ENCODE measurements around the gene GLT1D1.

Gene GLT1D1

GRCh38 chr12:128973883-128974681, 120.8 kb downstream of the GLT1D1 start:
- ChIA-PET CTCF (no interaction called here), POLR2A (no interaction called here)
- no peak for DNase-seq (ENCODE audit: extremely low spot score)
- TF ChIP-seq L3MBTL2 (conservative IDR thresholded peaks at IDR 0.05), result no peak
- no peak for TF ChIP-seq LEF1 (IDR thresholded peaks at IDR 0.05; ENCODE audit: borderline replicate concordance)
- TF ChIP-seq NFRKB (IDR thresholded peaks at IDR 0.05), result no peak
- no peak for TF ChIP-seq ARNT (IDR thresholded peaks at IDR 0.05)
- TF ChIP-seq ZNF384 (IDR thresholded peaks at IDR 0.05), result no peak
- no peak for TF ChIP-seq FOXM1 (IDR thresholded peaks at IDR 0.05; ENCODE audit: borderline replicate concordance)
- TF ChIP-seq SUZ12 (IDR thresholded peaks at IDR 0.05), result no peak
- TF ChIP-seq TARDBP (IDR thresholded peaks at IDR 0.05), result no peak
- TF ChIP-seq ELF4 (IDR thresholded peaks at IDR 0.05), result no peak
- TF ChIP-seq FOXA1 (IDR thresholded peaks at IDR 0.05), result no peak
- TF ChIP-seq HDGF (IDR thresholded peaks at IDR 0.05; ENCODE audit: borderline replicate concordance), result no peak

- TF ChIP-seq FOXA1 (IDR thresholded peaks at IDR 0.05) (no peak), PKNOX1 (IDR thresholded peaks at IDR 0.05) (no peak), SP1 (IDR thresholded peaks at IDR 0.05) (no peak), ZNF384 (IDR thresholded peaks at IDR 0.05) (no peak), CTBP1 (IDR thresholded peaks at IDR 0.05; ENCODE audit: borderline replicate concordance) (no peak), NFRKB (IDR thresholded peaks at IDR 0.05) (no peak), TARDBP (IDR thresholded peaks at IDR 0.05) (no peak), FOXK2 (IDR thresholded peaks at IDR 0.05) (no peak), L3MBTL2 (conservative IDR thresholded peaks at IDR 0.05) (no peak), ELF4 (IDR thresholded peaks at IDR 0.05) (no peak), FOXM1 (IDR thresholded peaks at IDR 0.05; ENCODE audit: borderline replicate concordance) (no peak), SUZ12 (IDR thresholded peaks at IDR 0.05) (no peak), LEF1 (IDR thresholded peaks at IDR 0.05; ENCODE audit: borderline replicate concordance) (no peak), BHLHE40 (IDR thresholded peaks at IDR 0.05; ENCODE audit: borderline replicate concordance) (no peak), HDGF (IDR thresholded peaks at IDR 0.05; ENCODE audit: borderline replicate concordance) (no peak), ARNT (IDR thresholded peaks at IDR 0.05) (no peak)
- ChIA-PET CTCF (no interaction called here), POLR2A (no interaction called here)
- DNase-seq (ENCODE audit: extremely low spot score), result no peak
These were observed 121.6 kb downstream of the GLT1D1 start for GRCh38 chr12:128974881-128975280.

GRCh38 chr12:128976120-128976738, 123.0 kb downstream of the GLT1D1 start:
- CTCF ChIA-PET, result no interaction called here
- POLR2A ChIA-PET, result no interaction called here
- TF ChIP-seq SP1 (IDR thresholded peaks at IDR 0.05) (no peak), FOXA1 (IDR thresholded peaks at IDR 0.05) (no peak), BHLHE40 (IDR thresholded peaks at IDR 0.05; ENCODE audit: borderline replicate concordance) (no peak), PKNOX1 (IDR thresholded peaks at IDR 0.05) (no peak), L3MBTL2 (conservative IDR thresholded peaks at IDR 0.05) (no peak), NFRKB (IDR thresholded peaks at IDR 0.05) (no peak), ZNF384 (IDR thresholded peaks at IDR 0.05) (no peak), TARDBP (IDR thresholded peaks at IDR 0.05) (no peak), LEF1 (IDR thresholded peaks at IDR 0.05; ENCODE audit: borderline replicate concordance) (no peak)
- DNase-seq (ENCODE audit: extremely low spot score), result peak; percentile 25

GRCh38 chr12:128977441-128977840, 124.2 kb downstream of the GLT1D1 start:
- ChIA-PET CTCF (no interaction called here), POLR2A (no interaction called here)
- TF ChIP-seq TARDBP (IDR thresholded peaks at IDR 0.05) (no peak), ELF4 (IDR thresholded peaks at IDR 0.05) (no peak)
- no peak for DNase-seq (ENCODE audit: extremely low spot score)

- CTCF ChIA-PET, result no interaction called here
These were observed 124.8 kb downstream of the GLT1D1 start for GRCh38 chr12:128978067-128978466.

GRCh38 chr12:128980623-128981022, 127.3 kb downstream of the GLT1D1 start:
- no peak for TF ChIP-seq SUZ12 (IDR thresholded peaks at IDR 0.05)
- TF ChIP-seq FOXA1 (IDR thresholded peaks at IDR 0.05), result no peak
- TF ChIP-seq TARDBP (IDR thresholded peaks at IDR 0.05), result no peak
- no peak for TF ChIP-seq FOXM1 (IDR thresholded peaks at IDR 0.05; ENCODE audit: borderline replicate concordance)
- no peak for TF ChIP-seq SP1 (IDR thresholded peaks at IDR 0.05)
- TF ChIP-seq ELF4 (IDR thresholded peaks at IDR 0.05), result no peak
- no peak for TF ChIP-seq PKNOX1 (IDR thresholded peaks at IDR 0.05)
- no peak for TF ChIP-seq NFRKB (IDR thresholded peaks at IDR 0.05)
- no peak for TF ChIP-seq ZNF384 (IDR thresholded peaks at IDR 0.05)
- TF ChIP-seq BHLHE40 (IDR thresholded peaks at IDR 0.05; ENCODE audit: borderline replicate concordance), result no peak
- no peak for TF ChIP-seq ARNT (IDR thresholded peaks at IDR 0.05)
- no peak for TF ChIP-seq FOXK2 (IDR thresholded peaks at IDR 0.05)
- TF ChIP-seq HDGF (IDR thresholded peaks at IDR 0.05; ENCODE audit: borderline replicate concordance), result no peak
- TF ChIP-seq L3MBTL2 (conservative IDR thresholded peaks at IDR 0.05), result no peak
- no peak for TF ChIP-seq CTBP1 (IDR thresholded peaks at IDR 0.05; ENCODE audit: borderline replicate concordance)
- TF ChIP-seq LEF1 (IDR thresholded peaks at IDR 0.05; ENCODE audit: borderline replicate concordance), result no peak

More at GRCh38 chr12:128978067-128978466, 124.8 kb downstream of the GLT1D1 start:
- POLR2A ChIA-PET, result no interaction called here
- TF ChIP-seq TARDBP (IDR thresholded peaks at IDR 0.05) (no peak), LEF1 (IDR thresholded peaks at IDR 0.05; ENCODE audit: borderline replicate concordance) (no peak), SP1 (IDR thresholded peaks at IDR 0.05) (no peak)
- no peak for DNase-seq (ENCODE audit: extremely low spot score)

More at GRCh38 chr12:128980623-128981022, 127.3 kb downstream of the GLT1D1 start:
- POLR2A ChIA-PET, result no interaction called here
- no peak for DNase-seq (ENCODE audit: extremely low spot score)
- CTCF ChIA-PET, result no interaction called here
